ENCODE data around the gene KIF13A. TPM values are rescaled to one million over a fixed set of nuclear protein-coding genes. Genes with fewer than 3 reads are reported as not detected.

KIF13A gene
- total and polyA plus RNA-seq, 9 of the 15 experiments (the other 6 are each of a cell fraction or from before 2014, with no cell fraction given) = 3.6 to 44.3 (median 29.7) TPM

DNA sequence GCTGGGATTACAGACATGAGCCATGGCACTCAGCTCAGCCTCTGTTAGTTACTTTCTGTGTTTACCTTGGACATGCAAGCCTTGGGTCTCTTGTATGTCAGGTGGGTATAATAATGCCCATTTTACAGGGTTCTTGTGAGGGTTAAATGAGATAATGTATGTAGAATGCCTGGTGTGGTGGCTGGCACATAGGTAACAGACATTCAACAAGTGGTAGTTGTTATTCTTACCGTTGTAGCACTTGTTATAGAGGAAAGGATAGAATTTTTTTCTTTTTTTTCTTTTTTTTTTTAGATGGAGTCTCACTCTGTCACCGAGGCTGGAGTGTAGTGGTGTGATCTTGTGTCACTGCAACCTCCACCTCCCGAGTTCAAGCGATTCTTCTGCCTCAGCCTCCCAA is 8.0 kb upstream of the KIF13A start:
- H3K36me3 ChIP-seq (ENCODE audit: control insufficient read depth, insufficient read depth, low read length) = no peaks in the 10 kb centered on the region
- in situ Hi-C loops (cut with MboI) = no loop called here
- CTCF ChIA-PET (ENCODE audit: low intra/inter-chr PET ratio) = no interaction called here
- FAIRE-seq = no peak
- TF ChIP-seq POLR3G (IDR thresholded peaks at IDR 0.05; ENCODE audit: extremely low read depth, insufficient read length, insufficient replicate concordance) (no peak), JUND (IDR thresholded peaks at IDR 0.05; ENCODE audit: borderline replicate concordance, low read depth, low read length) (no peak), JUND (tag; IDR thresholded peaks at IDR 0.05; ENCODE audit: borderline replicate concordance, low read depth, low read length) (no peak), ZFPM2 (CRISPR knock-in tag; IDR thresholded peaks at IDR 0.05) (no peak), SMARCB1 (IDR thresholded peaks at IDR 0.05; ENCODE audit: insufficient read length, low read depth) (no peak), ZNF347 (CRISPR knock-in tag; IDR thresholded peaks at IDR 0.05; ENCODE audit: low read depth) (no peak), ETV1 (tag; conservative IDR thresholded peaks at IDR 0.05; ENCODE audit: low read depth) (no peak), KAT2B (IDR thresholded peaks at IDR 0.05; ENCODE audit: low read depth, low read length) (no peak), HMGN3 (IDR thresholded peaks at IDR 0.05; ENCODE audit: borderline replicate concordance, extremely low read depth, insufficient read length, low read depth, low read length) (no peak), BMI1 (IDR thresholded peaks at IDR 0.05; ENCODE audit: low read length) (no peak)
- no peak overlapping the region for H3K9ac ChIP-seq (ENCODE audit: insufficient read depth in 1 of 2, low read depth in 2 of 2, low read length in 2 of 2)
- no peaks in the 10 kb centered on the region for H3K79me2 ChIP-seq (ENCODE audit: control insufficient read depth, insufficient read depth, low read length)
- no peak for DNase-seq (ENCODE audit: extremely low read depth in 1 of 4, low spot score in 3 of 4)
- H3K4me3 ChIP-seq = no peak overlapping the region
- no peak overlapping the region for H3K4me2 ChIP-seq (ENCODE audit: insufficient read depth, low read length)
- ATAC-seq = no peak
- POLR2A ChIA-PET = interaction anchor here (1.3 kb wide), 1 partner anchor 10 kb away, joined by 8 read pairs; no protein-coding TSS in a partner anchor
- no peaks in the 10 kb centered on the region for H4K20me1 ChIP-seq (replicated peaks; ENCODE audit: control insufficient read depth, insufficient read depth, low read length)
- no peaks in the 10 kb centered on the region for H3K9me3 ChIP-seq (replicated peaks; ENCODE audit: control insufficient read depth, insufficient read depth, low read depth, low read length)
- no TSS peak for BruUV-seq (replicated peaks)
- no peaks in the 10 kb centered on the region for H3K27me3 ChIP-seq (ENCODE audit: control insufficient read depth in 2 of 2, insufficient read depth in 2 of 2, low read length in 2 of 2)
- H3K27ac ChIP-seq (ENCODE audit: extremely low read depth, low read depth, low read length) = no peak overlapping the region
- peaks cover 0 to 11% of the 10 kb centered on the region in 2 experiments; a peak in 3 of 5 replicates for H3K4me1 ChIP-seq (replicated peaks in 1 of 2; ENCODE audit: control insufficient read depth in 2 of 2, insufficient read depth in 2 of 2, low read length in 2 of 2)
- WGBS (ENCODE audit: insufficient coverage, low coverage, missing lambda C conversion rate) = 68% methylated on average over 4 of the region's 4 CpGs
- no peak overlapping the region for H2AFZ ChIP-seq (ENCODE audit: low read depth, low read length)
- intact Hi-C loops (cut with micrococcal nuclease) = no loop called here
- H3K9me1 ChIP-seq (ENCODE audit: control insufficient read depth, insufficient read depth, low read length) = no peaks in the 10 kb centered on the region
